Activated CD4-positive, CD25-positive, alpha-beta regulatory T cell treated with anti-CD3 and anti-CD28 coated beads, Interleukin-2, amount 50 U/mL, for 24 hours (primary cell): ENCODE results near the gene NQO1.

Experiments used
- ATAC-seq, 2 donors: fragments of 150-1000 bp; cut with Tn5 transposase; one replicate each; pipeline ENCODE4 v1.10.0; 2021; ENCODE audit warnings: mild to moderate bottlenecking in 1 of 2, moderate library complexity in 1 of 2

The NQO1 gene

GRCh38 chr16:69706256-69706974 is 19.9 kb downstream of the NQO1 start:
- no peak for ATAC-seq

- ATAC-seq, result no peak
These were observed 22.7 kb downstream of the NQO1 start for GRCh38 chr16:69703638-69704037.

- no peak for ATAC-seq
These were observed 24.5 kb downstream of the NQO1 start for GRCh38 chr16:69701866-69702265.

- no peak for ATAC-seq
These were observed 24.9 kb downstream of the NQO1 start for GRCh38 chr16:69701452-69701851.

GRCh38 chr16:69699915-69700314 is 26.4 kb downstream of the NQO1 start:
- no peak for ATAC-seq

- no peak for ATAC-seq
These were observed 28.0 kb downstream of the NQO1 start for GRCh38 chr16:69698404-69698803.

- ATAC-seq, result no peak
These were observed 32.4 kb downstream of the NQO1 start for GRCh38 chr16:69693916-69694315.

GRCh38 chr16:69691980-69692911 is 34.1 kb downstream of the NQO1 start:
- peak; percentile 90 to 98 for ATAC-seq

GRCh38 chr16:69688589-69688988 is 37.8 kb downstream of the NQO1 start:
- no peak for ATAC-seq

GRCh38 chr16:69680358-69680757 is 46.0 kb downstream of the NQO1 start:
- no peak for ATAC-seq

- no peak for ATAC-seq
These were observed 53.2 kb downstream of the NQO1 start for GRCh38 chr16:69672998-69673713.

- no peak for ATAC-seq
These were observed 53.9 kb downstream of the NQO1 start for GRCh38 chr16:69672315-69672997.

GRCh38 chr16:69669577-69669976 is 56.8 kb downstream of the NQO1 start:
- ATAC-seq, result no peak

GRCh38 chr16:69663846-69664245 is 62.5 kb downstream of the NQO1 start:
- no peak for ATAC-seq

GRCh38 chr16:69662901-69663300 is 63.5 kb downstream of the NQO1 start:
- no peak for ATAC-seq

GRCh38 chr16:69660166-69660565 is 66.2 kb downstream of the NQO1 start:
- no peak for ATAC-seq
